Stimulated activated naive CD8-positive, alpha-beta T cell treated with anti-CD3 and anti-CD28 coated beads, Interleukin-15, Interleukin-2, amounts not matched to agents 100 ng/mL and 50 ng/mL, for 24 hours (primary cell): ENCODE measurements around the gene PRDM16.

Experiments used
- H3K27ac Mint-ChIP-seq: one replicate; pipeline ENCODE4 v1.8.0; 2021; ENCODE audit warnings: mild to moderate bottlenecking, mixed read lengths
- H3K27me3 Mint-ChIP-seq: one replicate; pipeline ENCODE4 v1.8.0; 2021; ENCODE audit warnings: mixed read lengths
- H3K36me3 Mint-ChIP-seq: one replicate; pipeline ENCODE4 v1.8.0; 2021; ENCODE audit warnings: low read depth, mixed read lengths
- H3K4me1 Mint-ChIP-seq: one replicate; pipeline ENCODE4 v1.8.0; 2021; ENCODE audit warnings: low read depth, mixed read lengths
- H3K4me3 Mint-ChIP-seq: one replicate; pipeline ENCODE4 v1.8.0; 2021; ENCODE audit warnings: mild to moderate bottlenecking, mixed read lengths
- H3K9me3 Mint-ChIP-seq: one replicate; pipeline ENCODE4 v1.8.0; 2021; ENCODE audit warnings: mixed read lengths

Gene PRDM16

GRCh38 chr1:3257788-3258187, 188.8 kb downstream of the PRDM16 start:
- Mint-ChIP-seq H3K4me1 (no peaks in the 10 kb centered on the region), H3K27ac (no peak overlapping the region), H3K36me3 (no peaks in the 10 kb centered on the region), H3K9me3 (peaks cover 3% of the 10 kb centered on the region), H3K27me3 (no peaks in the 10 kb centered on the region), H3K4me3 (no peak overlapping the region)

GRCh38 chr1:3258386-3259003, 189.5 kb downstream of the PRDM16 start:
- H3K4me1 Mint-ChIP-seq = no peaks in the 10 kb centered on the region
- H3K27me3 Mint-ChIP-seq = no peaks in the 10 kb centered on the region
- peaks cover 3% of the 10 kb centered on the region for H3K9me3 Mint-ChIP-seq
- no peak overlapping the region for H3K27ac Mint-ChIP-seq
- H3K4me3 Mint-ChIP-seq = no peak overlapping the region
- no peaks in the 10 kb centered on the region for H3K36me3 Mint-ChIP-seq

GRCh38 chr1:3259020-3259419, 190.0 kb downstream of the PRDM16 start:
- Mint-ChIP-seq H3K4me1 (no peaks in the 10 kb centered on the region), H3K9me3 (peaks cover 3% of the 10 kb centered on the region), H3K36me3 (no peaks in the 10 kb centered on the region), H3K4me3 (no peak overlapping the region), H3K27ac (no peak overlapping the region), H3K27me3 (no peaks in the 10 kb centered on the region)

- Mint-ChIP-seq H3K27me3 (no peaks in the 10 kb centered on the region), H3K27ac (no peak overlapping the region), H3K36me3 (no peaks in the 10 kb centered on the region), H3K9me3 (peaks cover 3% of the 10 kb centered on the region), H3K4me1 (no peaks in the 10 kb centered on the region), H3K4me3 (no peak overlapping the region)
Measured at GRCh38 chr1:3261007-3261968, 192.3 kb downstream of the PRDM16 start.

- H3K4me3 Mint-ChIP-seq = no peak overlapping the region
- no peaks in the 10 kb centered on the region for H3K36me3 Mint-ChIP-seq
- no peak overlapping the region for H3K27ac Mint-ChIP-seq
- no peaks in the 10 kb centered on the region for H3K4me1 Mint-ChIP-seq
- H3K9me3 Mint-ChIP-seq = peaks cover 3% of the 10 kb centered on the region
- no peaks in the 10 kb centered on the region for H3K27me3 Mint-ChIP-seq
Measured at GRCh38 chr1:3261969-3262579, 193.1 kb downstream of the PRDM16 start.

GRCh38 chr1:3262681-3263286, 193.8 kb downstream of the PRDM16 start:
- Mint-ChIP-seq H3K9me3 (peaks cover 3% of the 10 kb centered on the region), H3K27ac (no peak overlapping the region), H3K36me3 (no peaks in the 10 kb centered on the region), H3K4me1 (no peaks in the 10 kb centered on the region), H3K4me3 (no peak overlapping the region), H3K27me3 (no peaks in the 10 kb centered on the region)

GRCh38 chr1:3263790-3264189, 194.8 kb downstream of the PRDM16 start:
- Mint-ChIP-seq H3K27me3 (no peaks in the 10 kb centered on the region), H3K9me3 (peaks cover 3% of the 10 kb centered on the region), H3K36me3 (no peaks in the 10 kb centered on the region), H3K4me1 (no peaks in the 10 kb centered on the region), H3K4me3 (no peak overlapping the region), H3K27ac (no peak overlapping the region)

GRCh38 chr1:3264456-3264855, 195.5 kb downstream of the PRDM16 start:
- no peak overlapping the region for H3K4me3 Mint-ChIP-seq
- H3K9me3 Mint-ChIP-seq = peaks cover 3% of the 10 kb centered on the region
- H3K4me1 Mint-ChIP-seq = no peaks in the 10 kb centered on the region
- no peaks in the 10 kb centered on the region for H3K27me3 Mint-ChIP-seq
- no peak overlapping the region for H3K27ac Mint-ChIP-seq
- no peaks in the 10 kb centered on the region for H3K36me3 Mint-ChIP-seq

- no peaks in the 10 kb centered on the region for H3K36me3 Mint-ChIP-seq
- H3K9me3 Mint-ChIP-seq = no peaks in the 10 kb centered on the region
- H3K27ac Mint-ChIP-seq = no peak overlapping the region
- H3K27me3 Mint-ChIP-seq = no peaks in the 10 kb centered on the region
- no peak overlapping the region for H3K4me3 Mint-ChIP-seq
- H3K4me1 Mint-ChIP-seq = no peaks in the 10 kb centered on the region
Measured at GRCh38 chr1:3265835-3266805, 197.1 kb downstream of the PRDM16 start.

- H3K36me3 Mint-ChIP-seq = no peaks in the 10 kb centered on the region
- H3K4me1 Mint-ChIP-seq = no peaks in the 10 kb centered on the region
- no peak overlapping the region for H3K27ac Mint-ChIP-seq
- no peaks in the 10 kb centered on the region for H3K9me3 Mint-ChIP-seq
- H3K4me3 Mint-ChIP-seq = no peak overlapping the region
- H3K27me3 Mint-ChIP-seq = no peaks in the 10 kb centered on the region
Measured at GRCh38 chr1:3266870-3267549, 198.0 kb downstream of the PRDM16 start.

GRCh38 chr1:3267550-3268270, 198.7 kb downstream of the PRDM16 start:
- Mint-ChIP-seq H3K4me3 (no peak overlapping the region), H3K36me3 (no peaks in the 10 kb centered on the region), H3K9me3 (no peaks in the 10 kb centered on the region), H3K27ac (no peak overlapping the region), H3K4me1 (no peaks in the 10 kb centered on the region), H3K27me3 (no peaks in the 10 kb centered on the region)

GRCh38 chr1:3268281-3268680, 199.3 kb downstream of the PRDM16 start:
- Mint-ChIP-seq H3K27me3 (no peaks in the 10 kb centered on the region), H3K36me3 (no peaks in the 10 kb centered on the region), H3K4me3 (no peak overlapping the region), H3K9me3 (no peaks in the 10 kb centered on the region), H3K27ac (no peak overlapping the region), H3K4me1 (no peaks in the 10 kb centered on the region)
